HG02870 (cell line): ENCODE results near the gene TMEM92.

Source experiments
- ATAC-seq: cut with Tn5 transposase; IDR thresholded peaks from one replicate; pipeline ENCODE4 v1.9.1; 2021; ENCODE audit warnings: mild to moderate bottlenecking, moderate library complexity; ENCODE audit not compliant: unreplicated experiment

The TMEM92 gene

DNA sequence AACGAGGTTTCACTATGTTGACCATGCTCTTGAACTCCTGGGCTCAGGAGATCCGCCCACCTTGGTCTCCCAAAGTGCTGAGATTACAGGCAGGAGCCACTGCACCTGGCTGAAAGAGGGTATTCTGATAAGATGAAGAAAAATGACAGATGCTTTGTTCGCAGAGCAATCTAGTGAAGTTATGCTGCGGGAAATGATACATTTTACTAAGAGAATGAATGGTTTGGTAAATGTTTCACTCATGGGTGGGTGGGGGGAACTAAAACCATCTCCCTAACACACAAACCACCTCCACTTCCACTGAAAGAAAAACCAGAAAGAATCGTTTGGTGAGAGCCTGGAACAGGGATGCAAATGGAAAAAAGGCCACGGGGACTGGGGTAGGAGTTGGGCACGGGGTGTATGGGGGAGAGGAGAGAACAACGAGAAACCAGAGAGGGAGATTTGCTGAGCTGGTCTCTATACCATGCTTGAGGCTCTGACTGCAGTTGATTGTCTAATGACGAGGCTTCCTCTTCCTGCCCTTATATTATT lies 52.6 kb downstream of the TMEM92 start:
- ATAC-seq, result no peak

DNA sequence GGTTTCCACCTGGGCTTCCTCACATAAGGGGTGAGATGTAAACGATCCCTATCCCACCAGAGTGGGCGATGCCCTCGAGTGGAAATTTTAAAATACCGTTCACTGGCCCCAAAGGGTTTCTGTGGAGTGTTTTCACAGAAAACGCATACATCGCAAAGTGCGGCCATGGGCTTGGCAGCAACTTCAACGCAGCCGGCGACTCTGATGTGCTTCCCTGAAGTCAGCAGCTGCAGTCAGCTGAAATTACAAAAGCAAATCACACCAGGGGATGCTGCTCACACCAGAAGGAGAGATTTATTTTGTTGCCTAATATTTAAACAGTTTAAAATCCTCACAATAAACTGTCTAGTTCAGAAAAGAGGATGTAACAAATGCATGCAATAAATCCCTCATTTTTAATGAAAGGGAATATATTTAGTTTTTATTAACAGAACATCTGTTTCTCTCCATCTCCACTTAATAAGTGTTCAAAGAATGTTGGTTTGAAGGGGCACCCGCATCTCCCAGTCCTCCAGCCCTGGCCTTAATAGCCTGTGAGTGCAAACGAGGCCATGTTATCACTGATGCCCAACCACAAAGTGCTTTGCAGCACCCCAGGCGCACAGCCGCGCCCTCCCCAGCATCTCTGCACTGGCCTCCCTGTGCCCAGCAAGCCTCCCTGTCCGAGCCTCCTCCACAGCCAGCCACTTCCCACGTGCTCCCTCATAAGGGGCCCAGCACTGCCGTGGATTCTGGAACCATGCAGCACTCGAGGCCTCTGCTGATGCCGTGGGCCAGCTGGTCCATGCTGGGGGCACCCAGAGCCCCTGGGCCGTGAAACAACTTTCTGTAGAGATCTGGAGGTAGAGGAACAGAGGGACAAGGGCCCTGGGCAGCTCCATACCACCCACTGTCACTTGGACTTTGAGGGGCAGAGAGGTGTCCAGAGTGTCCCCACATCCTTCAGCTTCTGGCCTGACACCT lies 54.4 kb downstream of the TMEM92 start:
- no peak for ATAC-seq

DNA sequence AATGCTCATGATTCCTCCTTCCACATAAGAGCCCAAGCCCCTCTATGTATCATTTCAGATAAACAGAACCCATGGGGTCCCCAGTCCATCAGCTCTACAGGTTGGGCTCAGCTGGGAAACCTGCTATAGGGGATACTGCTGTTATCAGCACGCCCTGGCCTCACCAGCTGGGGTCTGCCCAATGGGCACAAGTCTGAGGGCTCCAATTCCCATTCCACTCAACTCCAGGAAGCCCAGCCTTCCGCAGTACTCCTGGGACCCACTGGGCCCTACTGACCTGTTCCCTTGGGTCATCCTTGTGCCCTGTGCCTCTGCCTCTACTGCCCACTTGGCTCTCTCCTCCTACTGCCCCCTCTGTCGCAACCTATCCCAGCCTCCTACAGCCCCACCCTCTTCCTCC lies 55.5 kb downstream of the TMEM92 start:
- ATAC-seq, result no peak

DNA sequence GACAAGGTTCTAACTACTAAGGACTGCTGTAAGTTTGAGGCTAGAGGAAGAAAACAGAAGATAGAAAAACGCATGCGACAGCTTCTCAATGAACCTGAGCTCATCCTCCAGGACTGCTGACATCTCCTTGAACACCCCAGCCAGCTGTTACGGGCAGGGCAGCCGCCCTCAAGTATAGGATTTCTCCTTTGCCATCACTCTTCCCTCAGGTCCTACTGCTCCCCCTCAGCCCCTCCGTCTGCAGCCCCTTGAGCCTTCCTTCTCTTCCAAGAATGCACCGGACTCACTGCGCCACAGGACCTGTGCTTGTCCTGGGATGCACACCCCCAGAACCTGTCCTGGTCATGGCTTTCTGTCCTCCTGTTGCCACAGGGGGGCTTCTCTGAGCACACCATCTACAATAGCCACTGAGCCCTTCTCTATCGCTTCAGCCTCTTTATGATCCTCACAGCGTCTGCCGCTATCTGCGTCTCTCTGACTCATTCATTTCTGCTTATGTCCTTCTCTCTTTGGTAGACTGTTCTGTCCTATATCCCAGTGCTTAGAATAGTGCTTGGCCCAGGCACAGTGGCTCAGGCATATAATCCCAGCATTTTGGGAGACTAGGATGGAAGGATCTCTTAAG lies 56.0 kb downstream of the TMEM92 start:
- no peak for ATAC-seq
